Kidney (tissue), 14 donors: Measurements from ENCODE around the gene ZBTB46. TPM values are rescaled to one million over a fixed set of nuclear protein-coding genes. Genes with fewer than 3 reads are reported as not detected.
A peak's percentile ranks its signal among the peaks of the same experiment; 100 is the strongest.

Source experiments
- DNase-seq, 5 donors: peaks; one replicate each; pipeline ENCODE4 v3.0.0-alpha.2; 2013 to 2020
- FAIRE-seq: peaks from 2 replicates; lab custom pipeline; 2012; peaks lifted over from hg19 to GRCh38; lab: Jason Lieb, UNC
- H3K27ac ChIP-seq, 2 donors: one replicate each; pipeline ENCODE4 v1.7.0; 2013; ENCODE audit warnings: low read depth in 2 of 2, low read length in 2 of 2, inconsistent platforms in 1 of 2
- H3K27me3 ChIP-seq: one replicate; pipeline ENCODE4 v1.7.1; 2013; ENCODE audit warnings: low read length, inconsistent platforms; ENCODE audit not compliant: control insufficient read depth, insufficient read depth
- H3K36me3 ChIP-seq, 3 donors: one replicate each; pipeline versions ENCODE4 v1.7.0 to v1.7.1; 2013; ENCODE audit warnings: low read length in 3 of 3, control low read depth in 1 of 3, inconsistent platforms in 1 of 3; ENCODE audit not compliant: insufficient read depth in 3 of 3, control insufficient read depth in 2 of 3
- H3K4me1 ChIP-seq, 3 donors: one replicate each; pipeline versions ENCODE4 v1.7.0 to v1.7.1; 2013; ENCODE audit warnings: low read length in 3 of 3, inconsistent platforms in 1 of 3, low read depth in 1 of 3; ENCODE audit not compliant: control insufficient read depth in 2 of 3, insufficient read depth in 2 of 3
- H3K4me3 ChIP-seq, 3 donors: one replicate each; pipeline versions ENCODE4 v1.7.0 to v1.8.1; 2013; ENCODE audit warnings: low read length in 3 of 3, control low read depth in 1 of 3, inconsistent platforms in 1 of 3
- H3K9ac ChIP-seq, 3 donors: one replicate each; pipeline versions ENCODE4 v1.7.0 to v1.7.1; 2013; ENCODE audit warnings: low read length in 3 of 3, control low read depth in 1 of 3, inconsistent platforms in 1 of 3
- H3K9me3 ChIP-seq, 3 donors: one replicate each; pipeline versions ENCODE4 v1.7.0 to v1.7.1; 2013; ENCODE audit warnings: low read length in 3 of 3, control low read depth in 1 of 3, inconsistent platforms in 1 of 3; ENCODE audit not compliant: control insufficient read depth in 2 of 3, insufficient read depth in 1 of 3
- intact Hi-C: fragments of 100-400 bp; cut with DNase I; formaldehyde crosslinking; loops from one replicate; pipeline ENCODE4 v1.11.1; 2022
- polyA plus RNA-seq: library from polyadenylated mRNA; stranded (reverse); fragments of 350-450 nt; fragmentation: Illumina TruSeq; extraction: RNeasy Lipid Tissue Mini Kit (QIAGEN cat#74804); gene quantifications from one replicate; pipeline ENCODE4 v1.2.3, GENCODE V29; 2014; ENCODE audit warnings: low read depth, low replicate concordance; ENCODE audit not compliant: insufficient read depth
- total RNA-seq: library from RNA; stranded (reverse); fragmentation: NEBNext Ultra II Directional; extraction: Animal tissue kit (Norgen Biotek cat#: 25700); gene quantifications from one replicate; pipeline ENCODE4 v1.2.1, GENCODE V29; 2021
- TF ChIP-seq, protein P1 (sequence below): IDR thresholded peaks from 3 replicates; pipeline ENCODE4 v1.5.1; 2012; ENCODE audit warnings: mild to moderate bottlenecking, moderate library complexity, borderline replicate concordance; ENCODE audit not compliant: insufficient read depth; ENCODE audit errors: extremely low read depth
- donor health status: control.
- donor health status: control.
- donor health status: control.
- donor health status: control.
- donor health status: control.
- donor health status: DM: yes; HTN: yes; CAD: no.
- donor health status: Normal renal cell carcinoma (clear cell type).

Gene ZBTB46
- total and polyA plus RNA-seq, 2 donors from 2014 or later: 4.5 to 24.0 TPM

DNA sequence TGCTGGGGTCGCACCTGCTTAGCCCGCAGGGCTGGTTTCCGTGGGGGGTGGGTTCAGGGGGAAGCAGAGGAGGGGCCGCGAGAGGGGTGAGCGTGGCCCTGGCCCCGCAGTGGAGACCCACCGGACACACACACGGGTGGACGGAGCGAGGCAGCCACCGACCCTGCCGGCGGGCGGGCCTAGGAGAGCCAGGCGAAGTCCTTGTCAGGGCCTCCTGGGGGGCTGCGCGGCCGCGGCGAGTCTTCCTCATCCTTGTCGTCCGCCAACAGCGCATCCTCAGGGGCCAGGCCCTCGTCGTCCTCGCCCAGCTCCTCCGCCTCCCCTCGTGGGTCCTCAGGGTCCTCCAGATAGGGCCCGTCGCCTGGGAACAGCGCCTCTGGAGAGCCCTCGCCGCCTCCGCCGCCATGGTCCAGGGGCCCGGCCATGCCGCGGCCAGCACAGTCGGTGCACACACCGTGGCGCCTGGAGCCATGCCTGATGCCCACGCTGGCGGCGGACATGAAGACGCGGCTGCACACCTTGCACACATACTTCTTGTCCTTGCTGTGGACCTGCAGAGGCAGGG lies 84.2 kb downstream of the ZBTB46 start:
- DNase-seq (peak in 2 of 5 donors; percentile 44 to 71), FAIRE-seq (no peak)
- peaks cover 0 to 10% (median 2%) of the 10 kb centered on the region in 3 donors for H3K36me3 ChIP-seq
- no peak overlapping the region for H3K4me3 ChIP-seq
- intact Hi-C loops: no loop called here
- H3K27ac ChIP-seq: no peak overlapping the region
- peaks cover 0 to 5% (median 3%) of the 10 kb centered on the region in 3 donors for H3K4me1 ChIP-seq
- TF ChIP-seq, protein P1, sequence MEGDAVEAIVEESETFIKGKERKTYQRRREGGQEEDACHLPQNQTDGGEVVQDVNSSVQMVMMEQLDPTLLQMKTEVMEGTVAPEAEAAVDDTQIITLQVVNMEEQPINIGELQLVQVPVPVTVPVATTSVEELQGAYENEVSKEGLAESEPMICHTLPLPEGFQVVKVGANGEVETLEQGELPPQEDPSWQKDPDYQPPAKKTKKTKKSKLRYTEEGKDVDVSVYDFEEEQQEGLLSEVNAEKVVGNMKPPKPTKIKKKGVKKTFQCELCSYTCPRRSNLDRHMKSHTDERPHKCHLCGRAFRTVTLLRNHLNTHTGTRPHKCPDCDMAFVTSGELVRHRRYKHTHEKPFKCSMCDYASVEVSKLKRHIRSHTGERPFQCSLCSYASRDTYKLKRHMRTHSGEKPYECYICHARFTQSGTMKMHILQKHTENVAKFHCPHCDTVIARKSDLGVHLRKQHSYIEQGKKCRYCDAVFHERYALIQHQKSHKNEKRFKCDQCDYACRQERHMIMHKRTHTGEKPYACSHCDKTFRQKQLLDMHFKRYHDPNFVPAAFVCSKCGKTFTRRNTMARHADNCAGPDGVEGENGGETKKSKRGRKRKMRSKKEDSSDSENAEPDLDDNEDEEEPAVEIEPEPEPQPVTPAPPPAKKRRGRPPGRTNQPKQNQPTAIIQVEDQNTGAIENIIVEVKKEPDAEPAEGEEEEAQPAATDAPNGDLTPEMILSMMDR: no peak
- H3K9me3 ChIP-seq: no peaks in the 10 kb centered on the region
- H3K27me3 ChIP-seq: no peaks in the 10 kb centered on the region
- H3K9ac ChIP-seq: no peak overlapping the region

- Histone ChIP-seq H3K36me3 (peaks cover 0 to 13% (median 2%) of the 10 kb centered on the region in 3 donors), H3K9ac (no peak overlapping the region), H3K9me3 (no peaks in the 10 kb centered on the region), H3K27me3 (no peaks in the 10 kb centered on the region), H3K27ac (no peak overlapping the region), H3K4me3 (no peak overlapping the region), H3K4me1 (peaks cover 0 to 10% (median 5%) of the 10 kb centered on the region in 3 donors)
- peak in 2 of 5 donors; percentile 44 to 70 for DNase-seq
- intact Hi-C loops: no loop called here
- TF ChIP-seq, protein P1: no peak
- FAIRE-seq: no peak
These were observed 84.9 kb downstream of the ZBTB46 start for GRCh38 chr20:63745961-63746731.

DNA sequence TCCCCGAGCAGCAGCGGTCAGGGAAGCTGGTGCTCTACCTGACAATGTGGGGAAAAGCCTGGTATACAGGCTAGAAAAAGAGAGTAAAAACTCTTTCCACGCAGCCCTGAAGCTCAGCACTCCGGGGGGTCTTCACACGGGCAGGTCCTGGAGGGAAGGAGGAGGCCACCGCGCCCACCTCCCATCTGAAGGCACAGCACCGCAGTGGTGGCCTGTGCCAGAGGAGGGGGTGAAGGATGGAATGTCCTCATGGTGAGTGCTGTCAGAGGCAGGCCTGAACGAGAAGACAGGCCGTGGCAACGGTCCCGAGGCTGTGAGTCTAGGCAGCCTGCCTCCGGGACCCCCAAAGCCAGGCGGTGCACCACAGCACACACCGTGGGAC lies 85.6 kb downstream of the ZBTB46 start:
- intact Hi-C loops: no loop called here
- peak in 1 of 5 donors; percentile 41 for DNase-seq
- no peak overlapping the region for H3K9ac ChIP-seq
- H3K27me3 ChIP-seq: no peaks in the 10 kb centered on the region
- H3K4me3 ChIP-seq: no peak overlapping the region
- H3K36me3 ChIP-seq: peaks cover 0 to 13% (median 2%) of the 10 kb centered on the region in 3 donors
- no peak for FAIRE-seq
- no peaks in the 10 kb centered on the region for H3K9me3 ChIP-seq
- TF ChIP-seq, protein P1: no peak
- H3K27ac ChIP-seq: no peak overlapping the region
- peaks cover 0 to 14% (median 5%) of the 10 kb centered on the region in 3 donors for H3K4me1 ChIP-seq
